AG09319 (cell line): Measurements from ENCODE around the gene MEPCE.

Source experiments
- DNase-seq: peaks from one replicate; pipeline ENCODE4 v3.0.0-alpha.2; 2010; ENCODE audit warnings: low read depth; ENCODE audit errors: extremely low read depth
- CTCF ChIP-seq: IDR thresholded peaks from 2 replicates; pipeline ENCODE4 v1.5.1; 2011; ENCODE audit warnings: low read depth, mild to moderate bottlenecking, inconsistent platforms, low read length, moderate library complexity

The MEPCE gene

GRCh38 chr7:100389437-100390088 is 40.1 kb upstream of the MEPCE start:
- no peak for TF ChIP-seq CTCF
- DNase-seq, result no peak

GRCh38 chr7:100390286-100391009 is 39.2 kb upstream of the MEPCE start:
- DNase-seq, result no peak

GRCh38 chr7:100393233-100393905 is 36.3 kb upstream of the MEPCE start:
- TF ChIP-seq CTCF, result no peak
- no peak for DNase-seq

More at GRCh38 chr7:100390286-100391009, 39.2 kb upstream of the MEPCE start:
- TF ChIP-seq CTCF, result no peak

GRCh38 chr7:100394077-100394476 is 35.6 kb upstream of the MEPCE start:
- no peak for TF ChIP-seq CTCF
- DNase-seq, result no peak

- no peak for TF ChIP-seq CTCF
- no peak for DNase-seq
These were observed 33.1 kb upstream of the MEPCE start for GRCh38 chr7:100396421-100396982.

- no peak for DNase-seq
- TF ChIP-seq CTCF, result no peak
These were observed 32.1 kb upstream of the MEPCE start for GRCh38 chr7:100397315-100398081.
